Measurements from ENCODE around the gene CLTA. TPM values are rescaled to one million over a fixed set of nuclear protein-coding genes. Genes with fewer than 3 reads are reported as not detected.
"Not testable (repeated sequence)": the region's sequence is repeated elsewhere in the genome, so short reads cannot be mapped to it uniquely, and the experiment has no call there.

CLTA gene
- total RNA-seq, 1 donor from 2014 or later: 104 TPM

DNA sequence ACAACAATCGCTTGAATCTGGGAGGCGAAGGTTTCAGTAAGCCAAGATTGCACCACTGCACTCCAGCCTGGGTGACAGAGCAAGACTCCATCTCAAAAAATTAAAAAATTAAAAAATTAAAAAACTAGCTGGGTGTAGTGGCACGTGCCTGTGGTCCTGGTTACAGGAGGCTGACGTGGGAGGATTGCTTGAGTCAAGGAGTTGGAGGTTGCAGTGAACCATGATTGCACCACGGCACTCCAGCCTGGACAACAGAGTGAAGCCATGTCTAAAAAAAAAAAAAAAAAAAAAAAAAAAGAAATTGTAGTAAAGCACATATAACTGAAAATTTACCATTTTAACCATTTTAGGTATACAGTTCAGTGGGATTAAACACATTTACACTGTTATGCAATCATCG lies 34.6 kb upstream of the CLTA start:
- DNase-seq (no peak), ATAC-seq (ENCODE audit: low read depth) (no peak)
- no peak overlapping the region for H3K4me3 Mint-ChIP-seq
- H3K36me3 Mint-ChIP-seq (ENCODE audit: low read depth): peaks cover 11% of the 10 kb centered on the region
- no peaks in the 10 kb centered on the region for H3K27me3 Mint-ChIP-seq
- no peaks in the 10 kb centered on the region for H3K9me3 Mint-ChIP-seq
- TF ChIP-seq, protein P1, sequence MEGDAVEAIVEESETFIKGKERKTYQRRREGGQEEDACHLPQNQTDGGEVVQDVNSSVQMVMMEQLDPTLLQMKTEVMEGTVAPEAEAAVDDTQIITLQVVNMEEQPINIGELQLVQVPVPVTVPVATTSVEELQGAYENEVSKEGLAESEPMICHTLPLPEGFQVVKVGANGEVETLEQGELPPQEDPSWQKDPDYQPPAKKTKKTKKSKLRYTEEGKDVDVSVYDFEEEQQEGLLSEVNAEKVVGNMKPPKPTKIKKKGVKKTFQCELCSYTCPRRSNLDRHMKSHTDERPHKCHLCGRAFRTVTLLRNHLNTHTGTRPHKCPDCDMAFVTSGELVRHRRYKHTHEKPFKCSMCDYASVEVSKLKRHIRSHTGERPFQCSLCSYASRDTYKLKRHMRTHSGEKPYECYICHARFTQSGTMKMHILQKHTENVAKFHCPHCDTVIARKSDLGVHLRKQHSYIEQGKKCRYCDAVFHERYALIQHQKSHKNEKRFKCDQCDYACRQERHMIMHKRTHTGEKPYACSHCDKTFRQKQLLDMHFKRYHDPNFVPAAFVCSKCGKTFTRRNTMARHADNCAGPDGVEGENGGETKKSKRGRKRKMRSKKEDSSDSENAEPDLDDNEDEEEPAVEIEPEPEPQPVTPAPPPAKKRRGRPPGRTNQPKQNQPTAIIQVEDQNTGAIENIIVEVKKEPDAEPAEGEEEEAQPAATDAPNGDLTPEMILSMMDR (IDR thresholded peaks at IDR 0.05): no peak
- no peak overlapping the region for H3K27ac Mint-ChIP-seq
- ChIA-PET POLR2A (interaction anchor here (2.3 kb wide), 1 partner anchor 11 kb away, joined by 8 read pairs; no protein-coding TSS in a partner anchor), CTCF (no interaction called here)
- H3K4me1 Mint-ChIP-seq: peaks cover 34% of the 10 kb centered on the region
- intact Hi-C loops (cut with micrococcal nuclease): no loop called here

DNA sequence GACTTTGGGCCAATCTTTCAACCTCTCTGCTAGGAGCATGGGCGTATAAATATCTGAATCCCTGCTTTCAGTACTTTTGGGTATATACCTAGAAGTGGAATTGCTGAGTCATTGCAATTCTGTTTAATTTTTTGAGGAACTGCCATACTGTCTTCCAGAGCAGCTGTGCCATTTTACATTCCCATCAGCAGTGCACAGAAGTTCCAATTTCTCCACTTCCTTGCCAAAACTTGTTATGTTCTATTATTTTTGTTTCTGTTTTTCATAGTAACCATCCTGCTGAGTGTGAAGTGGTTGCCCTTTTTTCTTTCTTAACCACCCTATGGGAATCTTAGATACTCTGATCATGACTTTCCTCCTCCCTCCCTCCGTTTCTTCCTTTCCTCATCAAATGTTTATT lies 32.6 kb upstream of the CLTA start:
- CTCF ChIA-PET: interaction anchor here (1.3 kb wide), 1 partner anchor 55 kb away, joined by 6 read pairs; no protein-coding TSS in a partner anchor
- H3K9me3 Mint-ChIP-seq: no peaks in the 10 kb centered on the region
- H3K27ac Mint-ChIP-seq: no peak overlapping the region
- intact Hi-C loops (cut with micrococcal nuclease): no loop called here
- peaks cover 14% of the 10 kb centered on the region for H3K4me1 Mint-ChIP-seq
- ATAC-seq (ENCODE audit: low read depth) (no peak), DNase-seq (no peak)
- no peak overlapping the region for H3K4me3 Mint-ChIP-seq
- TF ChIP-seq, protein P1 (IDR thresholded peaks at IDR 0.05): no peak
- no peaks in the 10 kb centered on the region for H3K27me3 Mint-ChIP-seq
- POLR2A ChIA-PET: interaction anchor here (2.3 kb wide), 1 partner anchor 13 kb away, joined by 8 read pairs; no protein-coding TSS in a partner anchor
- peaks cover 9% of the 10 kb centered on the region for H3K36me3 Mint-ChIP-seq (ENCODE audit: low read depth)

DNA sequence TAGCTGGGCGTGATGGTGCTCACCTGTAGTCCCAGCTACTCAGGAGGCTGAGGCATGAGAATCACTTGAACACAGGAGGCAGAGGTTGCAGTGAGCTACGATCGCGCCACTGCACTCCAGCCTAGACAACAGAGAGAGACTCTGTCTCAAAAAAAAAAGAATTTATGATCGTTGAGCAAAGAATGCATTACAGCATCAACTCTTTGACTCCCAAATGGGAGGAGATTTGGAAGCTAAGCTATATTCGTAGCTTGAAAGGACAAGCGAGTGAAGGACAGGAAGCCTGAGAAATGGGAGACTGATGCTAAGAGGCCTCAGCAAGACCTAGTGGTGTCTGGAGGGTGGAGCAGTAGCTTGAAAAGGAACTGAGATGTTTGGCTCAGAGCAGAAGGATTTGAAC lies 31.8 kb upstream of the CLTA start:
- H3K9me3 Mint-ChIP-seq: no peaks in the 10 kb centered on the region
- DNase-seq (no peak), ATAC-seq (ENCODE audit: low read depth) (no peak)
- H3K36me3 Mint-ChIP-seq (ENCODE audit: low read depth): peaks cover 9% of the 10 kb centered on the region
- ChIA-PET CTCF (interaction anchor here (1.3 kb wide), 1 partner anchor 56 kb away, joined by 6 read pairs; no protein-coding TSS in a partner anchor), POLR2A (no interaction called here)
- H3K27me3 Mint-ChIP-seq: no peaks in the 10 kb centered on the region
- TF ChIP-seq, protein P1 (IDR thresholded peaks at IDR 0.05): no peak
- H3K4me1 Mint-ChIP-seq: peaks cover 8% of the 10 kb centered on the region
- intact Hi-C loops (cut with micrococcal nuclease): no loop called here
- no peak overlapping the region for H3K27ac Mint-ChIP-seq
- no peak overlapping the region for H3K4me3 Mint-ChIP-seq

DNA sequence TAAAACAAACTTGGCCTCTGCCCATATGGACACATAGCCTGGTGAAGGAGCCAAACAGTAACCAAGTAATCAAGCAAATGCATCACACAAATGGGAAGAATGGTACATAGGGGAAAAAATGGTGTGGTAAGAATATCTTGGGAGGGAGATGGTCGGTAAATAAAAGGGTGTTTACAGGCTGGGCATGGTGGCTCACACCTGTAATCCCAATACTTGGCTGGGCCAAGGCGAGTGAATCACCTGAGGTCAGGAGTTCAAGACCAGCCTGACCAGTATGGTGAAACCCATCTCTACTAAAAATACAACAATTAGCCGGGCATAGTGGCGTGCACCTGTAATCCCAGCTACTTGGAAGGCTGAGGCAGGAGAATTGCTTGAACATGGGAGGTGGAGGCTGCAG lies 31.2 kb upstream of the CLTA start:
- H3K27me3 Mint-ChIP-seq; H3K4me1 Mint-ChIP-seq; H3K9me3 Mint-ChIP-seq; H3K27ac Mint-ChIP-seq; POLR2A ChIA-PET; intact Hi-C loops (cut with micrococcal nuclease); H3K4me3 Mint-ChIP-seq; DNase-seq; H3K36me3 Mint-ChIP-seq (ENCODE audit: low read depth); ATAC-seq (ENCODE audit: low read depth): not testable (repeated sequence)
- CTCF ChIA-PET: interaction anchor here (1.3 kb wide), 1 partner anchor 56 kb away, joined by 6 read pairs; no protein-coding TSS in a partner anchor

DNA sequence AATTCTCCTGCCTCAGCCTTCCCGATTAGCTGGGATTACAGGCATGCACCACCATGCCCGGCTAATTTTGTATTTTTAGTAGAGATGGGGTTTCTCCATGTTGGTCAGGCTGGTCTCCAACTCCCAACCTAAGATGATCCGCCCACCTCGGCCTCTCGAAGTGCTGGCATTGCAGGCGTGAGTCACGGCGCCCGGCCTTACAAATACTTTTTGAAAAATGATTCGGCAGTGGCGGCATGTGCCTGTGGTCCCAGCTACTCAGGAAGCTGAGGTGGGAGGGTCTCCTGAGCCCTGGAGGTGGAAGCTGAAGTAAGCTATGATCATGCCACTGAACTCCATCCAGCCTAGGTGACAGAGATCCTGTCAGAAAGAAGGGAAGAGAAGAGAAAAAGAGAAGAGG lies 30.6 kb upstream of the CLTA start:
- H3K9me3 Mint-ChIP-seq; CTCF ChIA-PET; H3K27me3 Mint-ChIP-seq; DNase-seq; H3K27ac Mint-ChIP-seq; H3K36me3 Mint-ChIP-seq (ENCODE audit: low read depth); intact Hi-C loops (cut with micrococcal nuclease); H3K4me1 Mint-ChIP-seq; H3K4me3 Mint-ChIP-seq; ATAC-seq (ENCODE audit: low read depth): not testable (repeated sequence)
- POLR2A ChIA-PET: interaction anchor here (1.5 kb wide), 1 partner anchor 15 kb away, joined by 5 read pairs; no protein-coding TSS in a partner anchor

DNA sequence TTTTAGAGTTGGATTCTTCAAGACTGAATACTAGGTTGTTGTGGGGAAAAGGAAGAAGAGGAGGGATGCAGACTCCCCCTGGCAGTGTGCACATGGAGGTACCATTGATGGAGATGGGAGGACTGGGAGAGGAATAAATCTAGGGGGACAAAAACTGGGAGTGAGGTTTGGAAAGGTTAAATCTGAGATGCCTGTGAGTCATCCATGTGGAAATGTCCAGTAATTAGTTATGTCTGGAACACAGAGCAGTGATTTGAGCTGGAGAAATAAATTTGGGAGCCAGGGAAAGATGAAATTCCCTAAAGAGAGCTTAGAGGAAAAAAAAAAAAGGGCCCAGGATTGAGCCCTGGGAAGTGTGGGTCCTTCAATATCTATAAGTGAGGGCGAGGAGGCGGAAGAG lies 29.5 kb upstream of the CLTA start:
- Mint-ChIP-seq H3K27me3 (no peaks in the 10 kb centered on the region), H3K9me3 (no peaks in the 10 kb centered on the region), H3K4me3 (no peak overlapping the region), H3K36me3 (ENCODE audit: low read depth) (peaks cover 9% of the 10 kb centered on the region), H3K27ac (no peak overlapping the region), H3K4me1 (peaks cover under 1% of the 10 kb centered on the region)
- intact Hi-C loops (cut with micrococcal nuclease): no loop called here
- POLR2A ChIA-PET: interaction anchor here (1.5 kb wide), 1 partner anchor 16 kb away, joined by 5 read pairs; no protein-coding TSS in a partner anchor
- DNase-seq (no peak), ATAC-seq (ENCODE audit: low read depth) (no peak)
- CTCF ChIA-PET: no interaction called here
- TF ChIP-seq, protein P1 (IDR thresholded peaks at IDR 0.05): no peak
